GM18519 (cell line): ENCODE data around the gene PPP1R2B.
A peak's percentile ranks its signal among the peaks of the same experiment; 100 is the strongest.

Source experiments
- ATAC-seq: cut with Tn5 transposase; IDR thresholded peaks from one replicate; pipeline ENCODE4 v1.9.1; 2021; ENCODE audit warnings: mild to moderate bottlenecking, moderate library complexity; ENCODE audit not compliant: unreplicated experiment, low FRiP score

Gene PPP1R2B

GRCh38 chr5:156870498-156870839, 20.4 kb downstream of the PPP1R2B start:
- ATAC-seq, result no peak

- ATAC-seq, result no peak
Measured at GRCh38 chr5:156871212-156871611, 21.1 kb downstream of the PPP1R2B start.

GRCh38 chr5:156879665-156880285, 29.7 kb downstream of the PPP1R2B start:
- peak; percentile 84 for ATAC-seq

- no peak for ATAC-seq
Measured at GRCh38 chr5:156883316-156883875, 33.3 kb downstream of the PPP1R2B start.

GRCh38 chr5:156888520-156888919, 38.4 kb downstream of the PPP1R2B start:
- ATAC-seq, result no peak

GRCh38 chr5:156892223-156892622, 42.1 kb downstream of the PPP1R2B start:
- ATAC-seq, result no peak

- ATAC-seq, result no peak
Measured at GRCh38 chr5:156892864-156893263, 42.8 kb downstream of the PPP1R2B start.

- ATAC-seq, result peak; percentile 79
Measured at GRCh38 chr5:156893517-156893916, 43.4 kb downstream of the PPP1R2B start.

GRCh38 chr5:156896546-156896945, 46.5 kb downstream of the PPP1R2B start:
- ATAC-seq, result no peak
